Small intestine (tissue), 7 donors: ENCODE data around the gene KHSRP. TPM values are rescaled to one million over a fixed set of nuclear protein-coding genes. Genes with fewer than 3 reads are reported as not detected.

Source experiments
- DNase-seq, 2 donors: peaks; one replicate each; pipeline versions ENCODE4 v3.0.0 to v3.0.0-alpha.2; 2013
- FAIRE-seq: peaks from 2 replicates; lab custom pipeline; 2012; peaks lifted over from hg19 to GRCh38; lab: Jason Lieb, UNC
- H3K27ac ChIP-seq, 3 donors: one replicate each; pipeline ENCODE4 v1.5.1; 2013; ENCODE audit warnings: low read length in 2 of 3, mild to moderate bottlenecking in 2 of 3, control low read depth in 1 of 3, inconsistent platforms in 1 of 3, low read depth in 1 of 3, moderate library complexity in 1 of 3
- H3K27me3 ChIP-seq, 3 donors: one replicate each; pipeline ENCODE4 v1.6.1; 2013; ENCODE audit warnings: low read length in 3 of 3, inconsistent platforms in 1 of 3; ENCODE audit not compliant: control insufficient read depth in 3 of 3, insufficient read depth in 3 of 3
- H3K36me3 ChIP-seq, 3 donors: one replicate each; pipeline ENCODE4 v1.6.1; 2013; ENCODE audit warnings: low read length in 3 of 3, inconsistent platforms in 1 of 3, low read depth in 1 of 3, mild to moderate bottlenecking in 1 of 3, moderate library complexity in 1 of 3; ENCODE audit not compliant: control insufficient read depth in 3 of 3, insufficient read depth in 2 of 3
- H3K4me1 ChIP-seq, 3 donors: one replicate each; pipeline ENCODE4 v1.6.1; 2013; ENCODE audit warnings: low read length in 2 of 3, inconsistent platforms in 1 of 3, low read depth in 1 of 3, mild to moderate bottlenecking in 1 of 3, moderate library complexity in 1 of 3; ENCODE audit not compliant: control insufficient read depth in 3 of 3, insufficient read depth in 2 of 3
- H3K4me3 ChIP-seq, 3 donors: one replicate each; pipeline ENCODE4 v1.5.1; 2013; ENCODE audit warnings: low read length in 3 of 3, control low read depth in 1 of 3, inconsistent platforms in 1 of 3, low read depth in 1 of 3, mild to moderate bottlenecking in 1 of 3, moderate library complexity in 1 of 3
- H3K9me3 ChIP-seq, 2 donors: one replicate each; pipeline ENCODE4 v1.6.1; 2013; ENCODE audit warnings: low read depth in 1 of 2, low read length in 1 of 2; ENCODE audit not compliant: control insufficient read depth in 2 of 2, insufficient read depth in 1 of 2
- WGBS, 3 donors: extraction: QIAGEN DNeasy Blood & Tissue Kit; methylation state at CpG; one replicate each; pipeline ENCODE4 v1.1.7; 2013; 5-methylcytosine and 5-hydroxymethylcytosine counted together
- polyA plus RNA-seq, 4 donors: library from polyadenylated mRNA; stranded (reverse) in 3 of 4; unstranded in 1 of 4; fragments of 200-250 nt in 3 of 4; fragments of 120-200 nt in 1 of 4; gene quantifications; one replicate each; pipeline versions ENCODE4 v1.2.1 to v1.2.3, GENCODE V29; 2013
- donor health status: healthy with polysubstance abuse.
- donor health status: control.
- donor health status: control.
- donor health status: Bipolar disorder and iron deficiency.
- donor health status: healthy.

KHSRP gene
- polyA plus RNA-seq, 4 donors, result 80.7 to 257 (median 158) TPM

- no peak for FAIRE-seq
- Histone ChIP-seq H3K4me3 (no peak overlapping the region), H3K36me3 (peaks cover 8 to 34% (median 20%) of the 10 kb centered on the region in 3 donors), H3K27me3 (no peaks in the 10 kb centered on the region), H3K27ac (no peak overlapping the region), H3K9me3 (peaks cover 2 to 20% of the 10 kb centered on the region in 2 donors), H3K4me1 (peaks cover 0 to 8% (median 0%) of the 10 kb centered on the region in 3 donors)
- DNase-seq, result no peak
- 87 to 91% (median 91%) methylated on average over 15 of the region's 15 CpGs for WGBS, 3 donors
Measured at GRCh38 chr19:6455924-6456323, 31.3 kb upstream of the KHSRP start.

- Histone ChIP-seq H3K9me3 (peaks cover 2 to 20% of the 10 kb centered on the region in 2 donors), H3K4me3 (no peak overlapping the region), H3K27me3 (no peaks in the 10 kb centered on the region), H3K27ac (no peak overlapping the region), H3K36me3 (peaks cover 8 to 40% (median 20%) of the 10 kb centered on the region in 3 donors), H3K4me1 (peaks cover 0 to 6% (median 0%) of the 10 kb centered on the region in 3 donors)
- DNase-seq (no peak), FAIRE-seq (no peak)
- 97 to 98% (median 97%) methylated on average over 11 of the region's 11 CpGs for WGBS, 3 donors
Measured at GRCh38 chr19:6453951-6454565, 29.4 kb upstream of the KHSRP start.

GRCh38 chr19:6452899-6453298 lies 28.3 kb upstream of the KHSRP start:
- FAIRE-seq (no peak), DNase-seq (no peak)
- peaks cover 8 to 40% (median 20%) of the 10 kb centered on the region in 3 donors for H3K36me3 ChIP-seq
- H3K27me3 ChIP-seq, result no peaks in the 10 kb centered on the region
- 100% methylated on average over 2 of the region's 2 CpGs for WGBS, 3 donors
- no peak overlapping the region for H3K27ac ChIP-seq
- H3K4me3 ChIP-seq, result no peak overlapping the region
- no peaks in the 10 kb centered on the region for H3K4me1 ChIP-seq
- H3K9me3 ChIP-seq, result peaks cover 2 to 20% of the 10 kb centered on the region in 2 donors

GRCh38 chr19:6452223-6452614 lies 27.6 kb upstream of the KHSRP start:
- WGBS, 3 donors, result 96 to 97% (median 97%) methylated on average over 18 to 19 of the region's 19 CpGs
- Histone ChIP-seq H3K4me3 (no peak overlapping the region), H3K4me1 (no peaks in the 10 kb centered on the region), H3K27me3 (no peaks in the 10 kb centered on the region), H3K36me3 (peaks cover 8 to 38% (median 18%) of the 10 kb centered on the region in 3 donors), H3K27ac (no peak overlapping the region), H3K9me3 (peaks cover 2 to 20% of the 10 kb centered on the region in 2 donors)
- FAIRE-seq, result no peak
- DNase-seq, result no peak

- H3K36me3 ChIP-seq, result peaks cover 8 to 37% (median 18%) of the 10 kb centered on the region in 3 donors
- H3K4me1 ChIP-seq, result no peaks in the 10 kb centered on the region
- H3K27ac ChIP-seq, result no peak overlapping the region
- peaks cover 2 to 20% of the 10 kb centered on the region in 2 donors for H3K9me3 ChIP-seq
- FAIRE-seq (no peak), DNase-seq (no peak)
- 91 to 99% (median 92%) methylated on average over 7 of the region's 7 CpGs for WGBS, 3 donors
- H3K4me3 ChIP-seq, result no peak overlapping the region
- no peaks in the 10 kb centered on the region for H3K27me3 ChIP-seq
Measured at GRCh38 chr19:6451583-6452222, 27.1 kb upstream of the KHSRP start.

- H3K4me1 ChIP-seq, result no peaks in the 10 kb centered on the region
- no peak overlapping the region for H3K27ac ChIP-seq
- H3K9me3 ChIP-seq, result peaks cover 2 to 27% of the 10 kb centered on the region in 2 donors
- H3K27me3 ChIP-seq, result no peaks in the 10 kb centered on the region
- no peak for DNase-seq
- WGBS, 3 donors, result 95 to 96% (median 96%) methylated on average over 5 of the region's 5 CpGs
- peaks cover 4 to 34% (median 15%) of the 10 kb centered on the region in 3 donors for H3K36me3 ChIP-seq
- no peak for FAIRE-seq
- no peak overlapping the region for H3K4me3 ChIP-seq
Measured at GRCh38 chr19:6450166-6450565, 25.6 kb upstream of the KHSRP start.

GRCh38 chr19:6448045-6448444 lies 23.4 kb upstream of the KHSRP start:
- 93 to 97% (median 95%) methylated on average over 3 of the region's 3 CpGs for WGBS, 3 donors
- no peak for FAIRE-seq

GRCh38 chr19:6446452-6446851 lies 21.8 kb upstream of the KHSRP start:
- Histone ChIP-seq H3K36me3 (peaks cover 0 to 16% (median 2%) of the 10 kb centered on the region in 3 donors), H3K9me3 (peaks cover 0 to 7% of the 10 kb centered on the region in 2 donors), H3K4me1 (no peaks in the 10 kb centered on the region), H3K27me3 (no peaks in the 10 kb centered on the region), H3K4me3 (no peak overlapping the region), H3K27ac (no peak overlapping the region)
- FAIRE-seq (no peak), DNase-seq (no peak)
- WGBS, 3 donors, result 94 to 99% (median 99%) methylated on average over 3 of the region's 3 CpGs

More at GRCh38 chr19:6448045-6448444, 23.4 kb upstream of the KHSRP start:
- H3K27me3 ChIP-seq, result no peaks in the 10 kb centered on the region
- peaks cover 0 to 8% of the 10 kb centered on the region in 2 donors for H3K9me3 ChIP-seq
- DNase-seq, result no peak
- H3K4me1 ChIP-seq, result no peaks in the 10 kb centered on the region
- H3K4me3 ChIP-seq, result no peak overlapping the region
- no peak overlapping the region for H3K27ac ChIP-seq
- peaks cover 2 to 19% (median 5%) of the 10 kb centered on the region in 3 donors for H3K36me3 ChIP-seq
